Upper lobe of left lung (tissue), 4 donors: ENCODE data around the gene SIK3.

Experiments used
- CTCF ChIP-seq, 6 experiments: fragments of 450-650 bp in 4 of 6; fragments of 200-600 bp in 2 of 6; sonication (generic) in 2 of 6; IDR thresholded peaks; one replicate each; pipeline ENCODE4 v1.5.1; 2016 to 2019; ENCODE audit warnings: antibody characterized with exemption in 6 of 6
- POLR2AphosphoS5 ChIP-seq, 2 donors: sonication (generic); formaldehyde crosslinking; IDR thresholded peaks; one replicate each; pipeline ENCODE4 v1.5.1; 2017; ENCODE audit warnings: antibody characterized with exemption in 2 of 2

GRCh38 chr11:117097389-117098268 lies 599 bp downstream of the SIK3 start:
- TF ChIP-seq CTCF (IDR thresholded peaks at IDR 0.05) (no peak), POLR2AphosphoS5 (IDR thresholded peaks at IDR 0.05) (no peak)
